Measurements from ENCODE around the gene CLMN. TPM values are rescaled to one million over a fixed set of nuclear protein-coding genes. Genes with fewer than 3 reads are reported as not detected.

Gene CLMN
- total and polyA plus RNA-seq, 4 donors: 4.5 to 33.5 (median 11.7) TPM

GRCh38 chr14:95341115-95341514, 21.4 kb upstream of the CLMN start:
- ATAC-seq (ENCODE audit: insufficient read depth, low FRiP score) (no peak), DNase-seq (no peak)
- 96 to 97% methylated on average over 1 of the region's 1 CpG for WGBS, 2 donors
- no peak for TF ChIP-seq CTCF (IDR thresholded peaks at IDR 0.05; ENCODE audit: control extremely low read depth, extremely low read depth)
- Histone ChIP-seq H3K4me3 (no peak overlapping the region), H3K36me3 (ENCODE audit: control insufficient read depth in 4 of 4, insufficient read depth in 4 of 4, low read length in 4 of 4) (no peaks in the 10 kb centered on the region), H3K9ac (ENCODE audit: insufficient read depth in 1 of 2, low read length in 2 of 2) (no peak overlapping the region), H3K27me3 (ENCODE audit: control insufficient read depth in 3 of 3, insufficient read depth in 3 of 3, low read length in 2 of 3) (no peaks in the 10 kb centered on the region), H3K4me1 (ENCODE audit: control insufficient read depth in 5 of 5, insufficient read depth in 5 of 5, low read length in 5 of 5) (peaks cover 0 to 3% (median 0%) of the 10 kb centered on the region in 5 donors), H3K27ac (ENCODE audit: low read depth in 1 of 2, low read length in 1 of 2) (no peak overlapping the region), H3K9me3 (ENCODE audit: control insufficient read depth in 4 of 4, insufficient read depth in 3 of 4, low read length in 3 of 4) (peaks cover 0 to 2% (median 0%) of the 10 kb centered on the region in 4 donors)

- no peaks in the 10 kb centered on the region for H3K36me3 ChIP-seq (ENCODE audit: control insufficient read depth in 4 of 4, insufficient read depth in 4 of 4, low read length in 4 of 4)
- no peak for DNase-seq
- H3K4me1 ChIP-seq (ENCODE audit: control insufficient read depth in 5 of 5, insufficient read depth in 5 of 5, low read length in 5 of 5): peaks cover 0 to 3% (median 0%) of the 10 kb centered on the region in 5 donors
- H3K9me3 ChIP-seq (ENCODE audit: control insufficient read depth in 4 of 4, insufficient read depth in 3 of 4, low read length in 3 of 4): peaks cover 0 to 2% (median 0%) of the 10 kb centered on the region in 4 donors
- 47 to 69% methylated on average over 8 of the region's 8 CpGs for WGBS, 2 donors
- no peak overlapping the region for H3K27ac ChIP-seq (ENCODE audit: low read depth in 1 of 2, low read length in 1 of 2)
- H3K9ac ChIP-seq (ENCODE audit: insufficient read depth in 1 of 2, low read length in 2 of 2): no peak overlapping the region
- TF ChIP-seq CTCF (IDR thresholded peaks at IDR 0.05; ENCODE audit: control extremely low read depth, extremely low read depth): no peak
- H3K4me3 ChIP-seq: no peak overlapping the region
- ATAC-seq (ENCODE audit: insufficient read depth, low FRiP score): peak; percentile 46
- no peaks in the 10 kb centered on the region for H3K27me3 ChIP-seq (ENCODE audit: control insufficient read depth in 3 of 3, insufficient read depth in 3 of 3, low read length in 2 of 3)
Observed at GRCh38 chr14:95340201-95340697, 20.5 kb upstream of the CLMN start.

GRCh38 chr14:95339301-95339865, 19.7 kb upstream of the CLMN start:
- no peak for ATAC-seq (ENCODE audit: insufficient read depth, low FRiP score)
- no peak for DNase-seq
- Histone ChIP-seq H3K27me3 (ENCODE audit: control insufficient read depth in 3 of 3, insufficient read depth in 3 of 3, low read length in 2 of 3) (no peaks in the 10 kb centered on the region), H3K27ac (ENCODE audit: low read depth in 1 of 2, low read length in 1 of 2) (no peak overlapping the region), H3K4me1 (ENCODE audit: control insufficient read depth in 5 of 5, insufficient read depth in 5 of 5, low read length in 5 of 5) (peaks cover 0 to 3% (median 0%) of the 10 kb centered on the region in 5 donors), H3K4me3 (no peak overlapping the region), H3K9ac (ENCODE audit: insufficient read depth in 1 of 2, low read length in 2 of 2) (no peak overlapping the region), H3K36me3 (ENCODE audit: control insufficient read depth in 4 of 4, insufficient read depth in 4 of 4, low read length in 4 of 4) (no peaks in the 10 kb centered on the region), H3K9me3 (ENCODE audit: control insufficient read depth in 4 of 4, insufficient read depth in 3 of 4, low read length in 3 of 4) (peaks cover 0 to 2% (median 0%) of the 10 kb centered on the region in 4 donors)
- TF ChIP-seq CTCF (IDR thresholded peaks at IDR 0.05; ENCODE audit: control extremely low read depth, extremely low read depth): no peak
- 60 to 81% methylated on average over 10 of the region's 10 CpGs for WGBS, 2 donors

Data from lung (tissue), 12 donors.